ENCODE measurements around the gene ALG14. TPM values are rescaled to one million over a fixed set of nuclear protein-coding genes. Genes with fewer than 3 reads are reported as not detected.

The ALG14 gene
- total RNA-seq, 2 experiments from 2014 or later, result 2.3 to 3.4 TPM

DNA sequence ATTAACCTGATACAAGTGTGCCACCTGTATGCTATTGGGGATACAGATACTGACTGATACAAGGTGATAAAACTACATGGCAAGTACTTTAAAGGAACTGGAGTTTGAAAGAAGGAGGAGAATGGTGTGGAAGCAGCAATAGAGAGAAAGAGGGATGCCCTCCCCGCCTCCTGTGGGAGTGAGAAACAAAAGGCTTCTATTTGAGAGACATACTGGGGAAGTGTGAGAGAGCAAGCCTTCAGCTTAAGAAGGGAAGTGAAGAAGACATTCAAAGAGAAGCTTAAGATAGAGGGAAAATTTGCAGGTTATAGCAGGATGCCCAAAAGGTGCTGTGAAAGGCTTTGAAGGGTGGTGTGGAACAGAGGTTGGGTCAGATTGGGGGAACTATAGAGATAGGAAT lies 7.7 kb upstream of the ALG14 start:
- Mint-ChIP-seq H3K27me3 (peaks cover 10% of the 10 kb centered on the region), H3K36me3 (ENCODE audit: low read depth) (no peaks in the 10 kb centered on the region), H3K9me3 (no peaks in the 10 kb centered on the region), H3K4me3 (no peak overlapping the region), H3K4me1 (peaks cover 6% of the 10 kb centered on the region), H3K27ac (no peak overlapping the region)
- no peak for DNase-seq
- ChIA-PET CTCF (interaction anchor here (1.0 kb wide), 1 partner anchor 11 kb away, joined by 3 read pairs; no protein-coding TSS in a partner anchor), POLR2A (no interaction called here)

DNA sequence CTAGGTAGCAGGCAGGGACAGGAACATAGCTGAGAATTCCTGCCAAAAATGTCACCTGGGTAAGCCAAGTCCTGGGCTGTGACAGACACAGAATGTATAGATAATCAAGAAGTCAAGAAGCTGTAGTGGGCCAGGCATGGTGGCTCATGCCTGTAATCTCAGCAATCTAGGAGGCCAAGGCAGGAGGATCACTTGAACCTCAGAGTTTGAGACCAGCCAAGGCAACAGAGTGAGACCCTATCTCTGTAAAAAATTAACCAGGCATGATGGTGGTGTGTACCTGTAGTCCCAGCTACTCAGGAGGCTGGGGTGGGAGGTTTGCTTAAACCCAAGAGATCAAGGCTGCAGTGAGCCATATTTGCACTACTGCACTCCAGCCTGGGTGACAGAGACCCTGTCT lies 3.3 kb upstream of the ALG14 start:
- ChIA-PET CTCF (interaction anchor here (0.9 to 2.8 kb wide), 5 partner anchors 8 to 222 kb away, joined by 3 to 6 read pairs (median 3); partner anchors contain the start of gene RWDD3), POLR2A (no interaction called here)
- Mint-ChIP-seq H3K4me3 (no peak overlapping the region), H3K4me1 (peaks cover 19% of the 10 kb centered on the region), H3K9me3 (no peaks in the 10 kb centered on the region), H3K27me3 (peaks cover 2% of the 10 kb centered on the region), H3K27ac (no peak overlapping the region), H3K36me3 (ENCODE audit: low read depth) (no peaks in the 10 kb centered on the region)
- no peak for DNase-seq

DNA sequence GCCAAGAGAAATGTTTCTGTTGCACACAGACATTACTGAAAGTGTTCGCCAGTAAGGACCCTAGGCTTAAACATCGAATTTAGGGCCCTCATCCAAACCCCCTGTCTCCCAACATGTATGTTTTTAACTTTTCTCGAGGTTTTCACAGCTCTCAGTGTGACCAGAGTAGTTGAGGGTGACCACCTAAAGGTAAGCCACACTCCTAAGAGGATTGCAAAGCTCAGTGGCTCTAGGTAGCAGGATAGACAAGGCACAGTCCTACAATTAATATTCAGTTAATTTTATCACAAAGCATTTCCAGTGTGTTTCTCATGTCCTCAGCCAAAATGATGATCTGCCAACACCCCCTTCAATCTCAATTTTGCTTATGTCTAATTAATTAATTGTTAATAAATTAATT lies 695 bp upstream of the ALG14 start:
- POLR2A ChIA-PET, result interaction anchor here (1.4 kb wide), 1 partner anchor 160 kb away, joined by 9 read pairs; the partner anchor contains the start of gene RWDD3
- Mint-ChIP-seq H3K27me3 (peaks cover 2% of the 10 kb centered on the region), H3K9me3 (no peaks in the 10 kb centered on the region), H3K27ac (peak overlapping the region; percentile 90), H3K4me3 (peak overlapping the region; percentile 84), H3K36me3 (ENCODE audit: low read depth) (no peaks in the 10 kb centered on the region), H3K4me1 (peaks cover 21% of the 10 kb centered on the region)
- no peak for DNase-seq
- CTCF ChIA-PET, result interaction anchor here (0.5 to 1.5 kb wide), 5 partner anchors 11 to 226 kb away, joined by 3 to 9 read pairs (median 4); partner anchors contain the start of gene RWDD3

DNA sequence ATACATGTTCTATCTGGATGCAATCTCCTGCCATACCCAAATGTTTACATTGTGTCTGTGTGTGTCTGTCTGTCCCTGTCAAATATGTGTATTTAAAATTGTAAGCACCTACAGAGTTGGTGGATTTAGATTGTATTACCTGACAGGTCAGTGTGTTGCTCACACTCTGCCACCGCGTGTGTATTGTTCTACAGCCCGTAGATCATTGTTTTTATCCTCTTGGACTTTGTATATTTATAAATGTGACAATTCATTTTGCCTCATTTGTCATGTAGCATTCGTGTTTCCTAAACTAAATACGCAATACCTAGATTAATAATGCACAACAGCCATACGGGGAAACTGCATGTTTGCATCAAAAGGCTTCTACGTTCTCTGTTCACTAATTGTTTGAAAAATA lies 634 bp downstream of the ALG14 start:
- ChIA-PET CTCF (interaction anchor here (1.4 to 1.7 kb wide), 3 partner anchors 11 to 218 kb away, joined by 4 to 7 read pairs (median 4); partner anchors contain the start of gene RWDD3), POLR2A (interaction anchor here (1.4 kb wide), 1 partner anchor 162 kb away, joined by 9 read pairs; the partner anchor contains the start of gene RWDD3)
- Mint-ChIP-seq H3K4me3 (peak overlapping the region; percentile 84), H3K27me3 (peaks cover 2% of the 10 kb centered on the region), H3K4me1 (peaks cover 21% of the 10 kb centered on the region), H3K36me3 (ENCODE audit: low read depth) (no peaks in the 10 kb centered on the region), H3K9me3 (no peaks in the 10 kb centered on the region), H3K27ac (peak overlapping the region; percentile 90)
- DNase-seq, result no peak

DNA sequence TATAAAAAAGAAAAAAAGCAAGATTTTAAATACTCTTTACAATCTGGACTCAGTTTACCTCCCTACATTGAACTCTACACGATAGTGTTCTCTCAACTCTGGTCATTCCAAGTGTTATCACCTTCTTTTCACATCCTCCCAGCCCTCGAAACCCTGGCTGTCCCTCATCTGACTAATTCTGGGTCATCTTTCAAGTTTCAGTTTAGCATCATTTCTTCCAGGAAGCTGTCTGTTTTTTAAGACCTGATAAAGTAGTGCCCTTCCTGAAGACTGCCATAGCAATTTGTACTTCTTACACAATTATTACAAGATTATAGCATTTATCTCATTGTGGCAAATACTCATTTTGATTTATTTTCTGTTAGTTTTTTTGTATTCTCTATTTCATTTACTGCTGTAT lies 1.2 kb downstream of the ALG14 start:
- no peaks in the 10 kb centered on the region for H3K9me3 Mint-ChIP-seq
- H3K4me1 Mint-ChIP-seq, result peaks cover 21% of the 10 kb centered on the region
- peak overlapping the region; percentile 90 for H3K27ac Mint-ChIP-seq
- H3K36me3 Mint-ChIP-seq (ENCODE audit: low read depth), result no peaks in the 10 kb centered on the region
- peak overlapping the region; percentile 84 for H3K4me3 Mint-ChIP-seq
- no peak for DNase-seq
- peaks cover 2% of the 10 kb centered on the region for H3K27me3 Mint-ChIP-seq
- CTCF ChIA-PET, result interaction anchor here (1.1 to 1.7 kb wide), 3 partner anchors 10 to 217 kb away, joined by 3 to 4 read pairs (median 4); no protein-coding TSS in a partner anchor
- POLR2A ChIA-PET, result no interaction called here

DNA sequence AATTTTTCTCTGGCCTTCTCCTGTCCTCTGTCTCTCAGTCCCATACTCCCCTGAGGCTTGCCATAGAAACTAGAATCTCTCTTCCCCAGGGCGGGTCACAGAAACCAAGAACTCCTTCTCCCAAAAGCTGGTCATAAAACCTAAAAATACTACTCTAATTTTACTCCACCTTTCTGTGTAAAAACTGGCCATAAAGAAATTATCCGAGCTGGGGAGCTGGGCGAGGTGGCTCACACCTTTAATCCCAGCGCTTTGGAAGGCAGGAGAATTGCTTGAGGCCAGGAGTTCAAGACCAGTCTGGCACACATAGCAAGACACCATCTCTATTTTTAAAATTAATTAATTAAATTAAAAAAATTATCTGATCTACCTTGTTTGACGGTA lies 3.0 kb downstream of the ALG14 start:
- H3K36me3 Mint-ChIP-seq (ENCODE audit: low read depth), result no peaks in the 10 kb centered on the region
- CTCF ChIA-PET, result interaction anchor here (1.6 kb wide), 1 partner anchor 11 kb away, joined by 3 read pairs; no protein-coding TSS in a partner anchor
- H3K27me3 Mint-ChIP-seq, result no peaks in the 10 kb centered on the region
- no peak for DNase-seq
- POLR2A ChIA-PET, result no interaction called here
- no peaks in the 10 kb centered on the region for H3K9me3 Mint-ChIP-seq
- H3K27ac Mint-ChIP-seq, result no peak overlapping the region
- H3K4me1 Mint-ChIP-seq, result peaks cover 21% of the 10 kb centered on the region
- H3K4me3 Mint-ChIP-seq, result no peak overlapping the region

DNA sequence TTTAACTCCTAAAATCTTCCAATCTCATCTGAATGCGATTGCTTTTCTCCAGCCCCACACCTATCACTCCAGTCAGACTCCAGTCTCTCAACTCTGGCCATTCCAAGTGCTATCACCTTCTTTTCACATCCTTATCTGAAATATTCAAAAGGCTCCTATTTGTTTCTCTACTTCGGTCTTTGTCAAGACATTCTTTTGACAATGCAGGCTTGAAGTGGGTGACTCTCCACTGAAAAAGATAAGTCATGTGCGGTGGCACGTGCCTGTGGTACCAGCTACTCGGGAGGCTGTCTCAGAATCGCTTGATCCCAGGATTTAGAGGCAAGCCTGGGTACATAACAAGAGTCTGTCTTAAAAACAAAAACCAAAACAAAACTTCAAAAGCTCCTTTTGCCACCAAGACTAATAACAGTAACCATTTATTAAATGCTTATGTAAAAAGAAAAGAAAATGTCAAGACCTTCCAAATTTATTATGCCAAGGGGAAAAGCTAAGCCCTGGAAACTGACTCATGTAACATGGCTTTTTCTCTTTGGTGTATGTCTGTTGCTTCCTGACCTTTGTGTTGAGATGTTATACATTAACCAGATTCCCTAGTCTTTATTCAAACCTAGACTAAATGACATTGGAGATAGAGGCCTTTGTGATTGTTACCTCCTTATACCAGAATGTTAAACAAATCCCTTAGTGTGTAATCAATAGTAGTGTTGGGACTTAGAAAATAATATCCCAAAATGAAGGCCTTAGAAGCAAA lies 3.6 kb downstream of the ALG14 start:
- Mint-ChIP-seq H3K9me3 (no peaks in the 10 kb centered on the region), H3K27ac (no peak overlapping the region), H3K27me3 (no peaks in the 10 kb centered on the region), H3K4me1 (peaks cover 21% of the 10 kb centered on the region), H3K36me3 (ENCODE audit: low read depth) (peaks cover 3% of the 10 kb centered on the region), H3K4me3 (no peak overlapping the region)
- ChIA-PET CTCF (interaction anchor here (1.6 kb wide), 1 partner anchor 11 kb away, joined by 3 read pairs; no protein-coding TSS in a partner anchor), POLR2A (no interaction called here)
- no peak for DNase-seq

DNA sequence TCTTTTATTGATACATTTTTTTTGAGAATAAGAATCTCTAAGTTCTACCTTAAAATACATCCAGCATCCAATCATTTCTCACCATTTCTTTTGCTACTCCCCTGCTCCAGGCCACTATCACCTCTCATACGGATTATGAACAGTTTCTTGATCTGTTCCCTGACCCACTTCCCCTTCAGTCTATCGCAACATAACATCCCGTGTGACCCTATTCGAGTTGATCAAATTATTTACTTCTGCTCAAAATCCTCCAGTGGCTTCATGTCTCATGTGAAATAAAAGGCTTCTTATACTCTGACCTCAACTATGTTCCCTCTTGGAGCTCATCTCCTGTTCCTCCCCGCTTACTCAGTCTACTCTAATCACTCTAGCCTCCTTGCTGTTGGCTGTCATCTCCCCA lies 5.2 kb downstream of the ALG14 start:
- Mint-ChIP-seq H3K9me3 (no peaks in the 10 kb centered on the region), H3K27ac (no peak overlapping the region), H3K4me1 (peaks cover 14% of the 10 kb centered on the region), H3K27me3 (no peaks in the 10 kb centered on the region), H3K36me3 (ENCODE audit: low read depth) (peaks cover 6% of the 10 kb centered on the region), H3K4me3 (no peak overlapping the region)
- ChIA-PET POLR2A (no interaction called here), CTCF (no interaction called here)
- DNase-seq, result no peak

DNA sequence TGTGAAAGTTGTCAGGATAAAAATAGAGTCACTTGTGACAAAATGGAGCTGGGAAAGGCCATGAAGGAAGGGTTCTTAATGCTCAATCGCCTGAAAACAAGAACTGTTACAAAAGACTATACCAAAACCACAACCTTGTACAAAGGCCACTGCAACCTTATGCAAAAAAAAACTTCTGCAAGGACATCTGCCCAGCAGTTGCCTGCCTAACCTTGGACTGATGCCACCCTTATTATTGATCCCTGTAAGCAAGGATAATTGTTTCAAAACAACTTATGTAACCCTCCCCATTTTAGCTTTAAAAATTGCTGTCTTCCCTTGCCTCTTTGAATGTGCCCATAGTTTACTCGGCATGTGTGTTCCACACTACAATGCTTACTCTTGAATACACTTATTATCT lies 5.7 kb downstream of the ALG14 start:
- no peak overlapping the region for H3K4me3 Mint-ChIP-seq
- H3K27me3 Mint-ChIP-seq, result no peaks in the 10 kb centered on the region
- ChIA-PET CTCF (no interaction called here), POLR2A (no interaction called here)
- no peak for DNase-seq
- H3K9me3 Mint-ChIP-seq, result no peaks in the 10 kb centered on the region
- no peak overlapping the region for H3K27ac Mint-ChIP-seq
- peaks cover 12% of the 10 kb centered on the region for H3K4me1 Mint-ChIP-seq
- peaks cover 6% of the 10 kb centered on the region for H3K36me3 Mint-ChIP-seq (ENCODE audit: low read depth)

DNA sequence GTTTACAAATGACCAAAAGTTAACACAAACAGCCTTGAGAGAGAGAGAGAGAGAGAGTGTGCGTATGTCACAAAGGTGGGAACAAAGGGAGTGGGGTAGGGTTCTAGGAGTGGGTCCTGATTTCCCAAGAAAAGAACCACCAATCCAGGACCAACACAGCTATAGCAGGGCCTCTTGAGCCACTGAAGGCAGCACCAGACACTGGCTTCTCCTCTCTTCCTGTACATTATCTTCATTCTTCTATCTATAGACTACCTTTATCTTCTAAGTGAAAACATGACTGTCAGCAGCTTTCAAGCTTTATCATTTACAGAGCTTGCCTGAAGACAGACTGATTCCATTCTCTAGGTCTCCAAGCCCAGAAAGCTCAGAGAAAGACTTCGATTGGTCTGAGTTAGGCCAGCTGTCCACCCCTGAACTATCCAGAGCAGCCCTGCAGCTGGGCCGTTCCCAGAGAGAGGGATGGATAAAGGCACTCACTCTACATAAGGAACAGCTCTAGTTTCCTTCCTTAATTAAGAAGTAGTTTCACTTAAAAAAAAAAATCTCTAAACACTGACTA lies 11.2 kb downstream of the ALG14 start:
- ChIA-PET CTCF (interaction anchor here (0.7 to 1.2 kb wide), 2 partner anchors 10 to 57 kb away, joined by 3 to 4 read pairs; no protein-coding TSS in a partner anchor), POLR2A (no interaction called here)
- H3K9me3 Mint-ChIP-seq, result no peaks in the 10 kb centered on the region
- no peaks in the 10 kb centered on the region for H3K4me1 Mint-ChIP-seq
- H3K27me3 Mint-ChIP-seq, result no peaks in the 10 kb centered on the region
- no peak overlapping the region for H3K4me3 Mint-ChIP-seq
- H3K27ac Mint-ChIP-seq, result peak overlapping the region; percentile 10
- no peak for DNase-seq
- H3K36me3 Mint-ChIP-seq (ENCODE audit: low read depth), result peaks cover 6% of the 10 kb centered on the region

DNA sequence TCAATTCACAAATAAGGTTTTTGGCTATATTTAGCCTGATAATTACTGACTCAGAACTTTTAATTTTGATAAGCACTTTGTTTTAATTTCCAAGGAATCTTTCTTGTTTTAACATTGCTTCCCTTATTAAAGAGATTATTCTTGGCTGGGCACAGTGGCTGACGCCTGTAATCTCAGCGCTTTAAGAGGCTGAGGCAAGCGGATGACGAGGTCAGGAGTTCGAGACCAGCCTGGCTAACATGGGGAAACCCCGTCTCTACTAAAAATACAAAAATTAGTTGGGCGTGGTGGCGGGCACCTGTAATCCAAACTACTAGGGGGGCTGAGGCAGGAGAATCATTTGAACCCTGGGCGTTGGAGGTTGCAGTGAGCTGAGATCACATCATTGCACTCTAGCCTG lies 13.8 kb downstream of the ALG14 start:
- H3K36me3 Mint-ChIP-seq (ENCODE audit: low read depth), result peaks cover under 1% of the 10 kb centered on the region
- CTCF ChIA-PET, result no interaction called here
- POLR2A ChIA-PET, result no interaction called here

DNA sequence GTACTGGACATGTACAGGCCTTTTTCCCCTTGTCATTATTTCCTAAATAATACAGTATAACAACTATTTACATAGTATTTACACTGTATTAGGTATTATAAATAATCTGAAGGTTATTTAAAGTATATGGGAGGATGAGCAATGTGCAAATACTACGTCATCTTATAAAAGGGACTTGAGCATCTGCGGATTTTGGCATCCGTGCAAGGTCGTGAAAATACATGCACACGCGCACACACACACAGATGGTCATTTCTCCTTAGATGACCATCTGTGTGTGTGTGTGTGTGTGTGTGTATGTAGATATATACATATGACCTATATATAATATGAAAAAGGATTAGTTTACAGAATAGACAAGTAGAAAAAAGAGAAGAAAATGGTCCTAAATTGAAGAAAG lies 15.4 kb downstream of the ALG14 start:
- POLR2A ChIA-PET, result no interaction called here
- Mint-ChIP-seq H3K27ac (no peak overlapping the region), H3K4me1 (no peaks in the 10 kb centered on the region), H3K9me3 (no peaks in the 10 kb centered on the region), H3K36me3 (ENCODE audit: low read depth) (no peaks in the 10 kb centered on the region), H3K4me3 (no peak overlapping the region), H3K27me3 (no peaks in the 10 kb centered on the region)
- CTCF ChIA-PET, result interaction anchor here (0.6 kb wide), 1 partner anchor 203 kb away, joined by 3 read pairs; no protein-coding TSS in a partner anchor
- no peak for DNase-seq

More for the DNA sequence above, 13.8 kb downstream of the ALG14 start:
- no peak overlapping the region for H3K27ac Mint-ChIP-seq
- no peaks in the 10 kb centered on the region for H3K4me1 Mint-ChIP-seq
- no peaks in the 10 kb centered on the region for H3K9me3 Mint-ChIP-seq
- no peak for DNase-seq
- no peaks in the 10 kb centered on the region for H3K27me3 Mint-ChIP-seq
- no peak overlapping the region for H3K4me3 Mint-ChIP-seq

DNA sequence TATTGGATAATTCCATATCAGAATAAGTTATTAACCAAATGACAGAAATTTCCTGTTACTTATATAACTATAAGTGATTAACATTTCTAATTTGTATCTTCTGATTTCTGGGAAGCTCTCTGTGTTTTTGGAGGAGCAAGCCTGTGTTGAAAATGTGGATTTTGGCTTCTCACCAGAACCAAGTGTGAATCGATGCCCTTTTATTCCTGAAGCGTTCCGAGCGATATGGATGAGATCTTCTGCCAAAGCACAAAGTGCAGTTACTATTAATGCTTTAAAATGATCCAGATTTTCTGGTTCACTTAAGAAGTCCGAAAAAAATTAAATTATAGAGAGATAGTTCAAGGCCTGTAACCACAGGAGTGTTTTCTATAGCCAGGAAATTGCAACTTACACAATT lies 22.8 kb downstream of the ALG14 start:
- ChIA-PET CTCF (interaction anchor here (0.8 kb wide), 1 partner anchor 26 kb away, joined by 3 read pairs; no protein-coding TSS in a partner anchor), POLR2A (no interaction called here)
- Mint-ChIP-seq H3K27ac (no peak overlapping the region), H3K9me3 (no peaks in the 10 kb centered on the region), H3K4me3 (no peak overlapping the region), H3K27me3 (no peaks in the 10 kb centered on the region), H3K36me3 (ENCODE audit: low read depth) (no peaks in the 10 kb centered on the region), H3K4me1 (no peaks in the 10 kb centered on the region)
- DNase-seq, result no peak

Data from activated CD4-positive, alpha-beta T cell treated with anti-CD3 and anti-CD28 coated beads, Interleukin-2, amount 10 ng/mL, durations not matched to agents 7 days and 5 days (primary cell).